Panc1 (cell line): ENCODE measurements around the gene TPBGL. TPM values are rescaled to one million over a fixed set of nuclear protein-coding genes. Genes with fewer than 3 reads are reported as not detected.

Source experiments
- ATAC-seq: fragments of 200-7000 bp; cut with Tn5 transposase; 2 replicates; pipeline ENCODE4 v1.9.1; 2020; ENCODE audit warnings: mild to moderate bottlenecking, moderate library complexity
- BruUV-seq: library from RNA; stranded (reverse); fragments of 400-500 nt; replicated peaks from 2 replicates; lab custom pipeline; 2021; lab: Mats Ljungman, UMichigan
- CTCF ChIA-PET: fragments of 300-600 bp; sonication (Branson Sonifier 250); formaldehyde crosslinking; loops from one replicate; lab custom pipeline; 2022; ENCODE audit warnings: antibody characterized with exemption; lab: Charles Lee
- POLR2A ChIA-PET: fragments of 300-600 bp; sonication (Branson Sonifier 250); formaldehyde crosslinking; loops from one replicate; lab custom pipeline; 2022; ENCODE audit warnings: antibody characterized with exemption; lab: Charles Lee
- DNase-seq: peaks from one replicate; pipeline ENCODE4 v3.0.0-alpha.2; 2010; ENCODE audit warnings: low read depth, low spot score
- H3K27ac ChIP-seq: 2 replicates; pipeline ENCODE4 v1.5.1; 2011; ENCODE audit warnings: mild to moderate bottlenecking, low read length, inconsistent platforms
- H3K27me3 ChIP-seq: fragments of 200-500 bp; sonication (Bioruptor generic); 2 replicates; pipeline ENCODE4 v1.6.0; 2014; ENCODE audit warnings: low read length, inconsistent platforms; ENCODE audit not compliant: control insufficient read depth, insufficient read depth
- H3K36me3 ChIP-seq: fragments of 200-500 bp; sonication (Bioruptor generic); 2 replicates; pipeline ENCODE4 v1.5.1; 2014; ENCODE audit warnings: inconsistent platforms, mild to moderate bottlenecking, low read length, moderate library complexity; ENCODE audit not compliant: control insufficient read depth, insufficient read depth
- H3K4me1 ChIP-seq: 2 replicates; pipeline ENCODE4 v1.5.1; 2011; ENCODE audit warnings: inconsistent platforms, mild to moderate bottlenecking, low read length, moderate library complexity; ENCODE audit not compliant: control insufficient read depth, insufficient read depth
- H3K4me3 ChIP-seq, 2 experiments: 2 replicates each; pipeline ENCODE4 v1.5.1; 2011 to 2012; ENCODE audit warnings: low read depth in 2 of 2, low read length in 2 of 2, mild to moderate bottlenecking in 2 of 2, inconsistent platforms in 1 of 2, moderate library complexity in 1 of 2
- H3K9me3 ChIP-seq: fragments of 200-500 bp; sonication (Bioruptor generic); 2 replicates; pipeline ENCODE4 v1.5.1; 2014; ENCODE audit warnings: low read depth, mild to moderate bottlenecking, inconsistent platforms, low read length, moderate library complexity; ENCODE audit not compliant: control insufficient read depth, insufficient read depth
- POLR2AphosphoS5 ChIP-seq: IDR thresholded peaks from 2 replicates; pipeline ENCODE4 v1.6.1; 2012; ENCODE audit warnings: mild to moderate bottlenecking, low read depth, low read length, moderate library complexity
- SIN3A ChIP-seq: IDR thresholded peaks from 2 replicates; pipeline ENCODE4 v1.6.1; 2012; ENCODE audit warnings: low read depth, mild to moderate bottlenecking, low read length, moderate library complexity, borderline replicate concordance; ENCODE audit not compliant: insufficient read depth
- TCF7L2 ChIP-seq: IDR thresholded peaks from 2 replicates; pipeline ENCODE4 v1.6.1; 2011; ENCODE audit warnings: mild to moderate bottlenecking, low read depth, low read length, inconsistent platforms
- in situ Hi-C: cut with HindIII; loops from 2 replicates; pipeline ENCODE4 v1.10.0; 2016; ENCODE audit warnings: low sequenced_read_pairs, low pct_unique_long_range_greater_than_20kb
- intact Hi-C: fragments of 100-400 bp; cut with micrococcal nuclease; formaldehyde crosslinking; loops from one replicate; pipeline ENCODE4 v1.10.0; 2022; ENCODE audit not compliant: unreplicated experiment
- total RNA-seq: library from RNA; stranded (reverse); gene quantifications from one replicate; pipeline ENCODE4 v1.2.1, GENCODE V29; 2021; ENCODE audit not compliant: unreplicated experiment
- TF ChIP-seq, protein P1 (sequence below), 2 experiments: IDR thresholded peaks; 2 replicates each; pipeline ENCODE4 v1.6.1; 2011 to 2012; ENCODE audit warnings: low read depth in 2 of 2, control low read depth in 1 of 2, low read length in 1 of 2, mild to moderate bottlenecking in 1 of 2, moderate library complexity in 1 of 2; ENCODE audit not compliant: insufficient read depth in 1 of 2
- TF ChIP-seq, protein P2 (sequence below): fragments of 450-650 bp; IDR thresholded peaks from 2 replicates; pipeline ENCODE4 v1.5.1; 2017; ENCODE audit warnings: mild to moderate bottlenecking

TPBGL gene
- total RNA-seq, 1 experiment from 2014 or later, result 0.54 TPM

DNA sequence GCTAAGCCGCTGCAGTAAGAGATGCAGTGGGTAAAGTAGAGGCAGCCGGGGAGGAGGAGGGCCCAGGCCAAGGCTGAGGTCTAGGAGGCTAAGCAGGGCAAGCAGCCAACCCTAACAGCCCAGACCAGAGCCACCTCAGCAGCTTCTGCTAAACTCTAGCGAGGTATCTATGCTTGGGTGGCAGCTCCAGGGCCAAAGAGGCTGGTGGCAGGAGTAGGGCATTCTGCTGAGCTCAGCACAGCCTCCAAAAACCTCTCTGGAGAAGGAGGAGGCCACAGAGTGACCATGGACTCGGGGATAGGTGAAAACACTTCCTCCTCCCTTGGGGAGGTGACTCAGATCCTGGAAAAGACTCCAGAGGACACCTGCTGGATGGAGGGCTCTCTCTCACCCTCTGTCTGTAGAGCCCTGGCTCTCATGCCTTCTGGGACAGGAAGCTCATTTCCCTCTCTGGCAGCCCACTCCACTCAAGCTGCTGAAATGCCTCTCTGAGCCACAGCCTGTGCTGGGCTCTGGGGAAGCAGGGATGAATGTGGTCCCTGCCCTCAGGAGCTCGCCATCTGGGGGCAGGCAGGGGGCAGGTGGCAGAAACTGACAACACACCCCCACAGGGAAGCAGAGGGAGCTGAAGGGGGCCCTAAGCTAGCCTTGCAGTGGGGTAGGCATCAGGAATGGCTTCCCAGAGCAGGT, 16.5 kb upstream of the TPBGL start:
- ChIA-PET CTCF (interaction anchor here (1.0 to 1.4 kb wide), 3 partner anchors 19 to 28 kb away, joined by 4 to 5 read pairs (median 5); no protein-coding TSS in a partner anchor), POLR2A (no interaction called here)
- BruUV-seq, result no TSS peak
- no peaks in the 10 kb centered on the region for H3K4me1 ChIP-seq
- H3K27me3 ChIP-seq, result no peaks in the 10 kb centered on the region
- TF ChIP-seq, protein P1, sequence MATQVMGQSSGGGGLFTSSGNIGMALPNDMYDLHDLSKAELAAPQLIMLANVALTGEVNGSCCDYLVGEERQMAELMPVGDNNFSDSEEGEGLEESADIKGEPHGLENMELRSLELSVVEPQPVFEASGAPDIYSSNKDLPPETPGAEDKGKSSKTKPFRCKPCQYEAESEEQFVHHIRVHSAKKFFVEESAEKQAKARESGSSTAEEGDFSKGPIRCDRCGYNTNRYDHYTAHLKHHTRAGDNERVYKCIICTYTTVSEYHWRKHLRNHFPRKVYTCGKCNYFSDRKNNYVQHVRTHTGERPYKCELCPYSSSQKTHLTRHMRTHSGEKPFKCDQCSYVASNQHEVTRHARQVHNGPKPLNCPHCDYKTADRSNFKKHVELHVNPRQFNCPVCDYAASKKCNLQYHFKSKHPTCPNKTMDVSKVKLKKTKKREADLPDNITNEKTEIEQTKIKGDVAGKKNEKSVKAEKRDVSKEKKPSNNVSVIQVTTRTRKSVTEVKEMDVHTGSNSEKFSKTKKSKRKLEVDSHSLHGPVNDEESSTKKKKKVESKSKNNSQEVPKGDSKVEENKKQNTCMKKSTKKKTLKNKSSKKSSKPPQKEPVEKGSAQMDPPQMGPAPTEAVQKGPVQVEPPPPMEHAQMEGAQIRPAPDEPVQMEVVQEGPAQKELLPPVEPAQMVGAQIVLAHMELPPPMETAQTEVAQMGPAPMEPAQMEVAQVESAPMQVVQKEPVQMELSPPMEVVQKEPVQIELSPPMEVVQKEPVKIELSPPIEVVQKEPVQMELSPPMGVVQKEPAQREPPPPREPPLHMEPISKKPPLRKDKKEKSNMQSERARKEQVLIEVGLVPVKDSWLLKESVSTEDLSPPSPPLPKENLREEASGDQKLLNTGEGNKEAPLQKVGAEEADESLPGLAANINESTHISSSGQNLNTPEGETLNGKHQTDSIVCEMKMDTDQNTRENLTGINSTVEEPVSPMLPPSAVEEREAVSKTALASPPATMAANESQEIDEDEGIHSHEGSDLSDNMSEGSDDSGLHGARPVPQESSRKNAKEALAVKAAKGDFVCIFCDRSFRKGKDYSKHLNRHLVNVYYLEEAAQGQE (IDR thresholded peaks at IDR 0.05; ENCODE audit: insufficient read depth in 1 of 2, low read depth in 2 of 2, low read length in 1 of 2), result no peak
- no peak for TF ChIP-seq POLR2AphosphoS5
- TF ChIP-seq, protein P2, sequence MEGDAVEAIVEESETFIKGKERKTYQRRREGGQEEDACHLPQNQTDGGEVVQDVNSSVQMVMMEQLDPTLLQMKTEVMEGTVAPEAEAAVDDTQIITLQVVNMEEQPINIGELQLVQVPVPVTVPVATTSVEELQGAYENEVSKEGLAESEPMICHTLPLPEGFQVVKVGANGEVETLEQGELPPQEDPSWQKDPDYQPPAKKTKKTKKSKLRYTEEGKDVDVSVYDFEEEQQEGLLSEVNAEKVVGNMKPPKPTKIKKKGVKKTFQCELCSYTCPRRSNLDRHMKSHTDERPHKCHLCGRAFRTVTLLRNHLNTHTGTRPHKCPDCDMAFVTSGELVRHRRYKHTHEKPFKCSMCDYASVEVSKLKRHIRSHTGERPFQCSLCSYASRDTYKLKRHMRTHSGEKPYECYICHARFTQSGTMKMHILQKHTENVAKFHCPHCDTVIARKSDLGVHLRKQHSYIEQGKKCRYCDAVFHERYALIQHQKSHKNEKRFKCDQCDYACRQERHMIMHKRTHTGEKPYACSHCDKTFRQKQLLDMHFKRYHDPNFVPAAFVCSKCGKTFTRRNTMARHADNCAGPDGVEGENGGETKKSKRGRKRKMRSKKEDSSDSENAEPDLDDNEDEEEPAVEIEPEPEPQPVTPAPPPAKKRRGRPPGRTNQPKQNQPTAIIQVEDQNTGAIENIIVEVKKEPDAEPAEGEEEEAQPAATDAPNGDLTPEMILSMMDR, result no peak
- TF ChIP-seq TCF7L2, result no peak
- no peak for TF ChIP-seq SIN3A
- H3K36me3 ChIP-seq, result no peaks in the 10 kb centered on the region
- H3K4me3 ChIP-seq, result no peak overlapping the region
- no peaks in the 10 kb centered on the region for H3K9me3 ChIP-seq
- in situ Hi-C loops, result loop anchor here (25.0 kb wide), 2 partner anchors 112 to 312 kb away; no protein-coding TSS in a partner anchor
- ATAC-seq, result peak; percentile 61
- no peak overlapping the region for H3K27ac ChIP-seq
- intact Hi-C loops, result no loop called here
- no peak for DNase-seq

GRCh38 chr11:75225794-75226193, 14.8 kb upstream of the TPBGL start:
- Histone ChIP-seq H3K4me3 (no peak overlapping the region), H3K4me1 (no peaks in the 10 kb centered on the region), H3K27me3 (no peaks in the 10 kb centered on the region), H3K9me3 (no peaks in the 10 kb centered on the region), H3K27ac (no peak overlapping the region), H3K36me3 (no peaks in the 10 kb centered on the region)
- no peak for ATAC-seq
- TF ChIP-seq POLR2AphosphoS5 (no peak), TCF7L2 (no peak), SIN3A (no peak)
- TF ChIP-seq, protein P2, result no peak
- TF ChIP-seq, protein P1 (IDR thresholded peaks at IDR 0.05; ENCODE audit: insufficient read depth in 1 of 2, low read depth in 2 of 2, low read length in 1 of 2), result no peak
- CTCF ChIA-PET, result interaction anchor here (0.5 to 1.2 kb wide), 2 partner anchors 16 to 58 kb away, joined by 3 to 5 read pairs; no protein-coding TSS in a partner anchor
- POLR2A ChIA-PET, result no interaction called here
- no peak for DNase-seq
- BruUV-seq, result no TSS peak
- intact Hi-C loops, result no loop called here
- in situ Hi-C loops, result loop anchor here (25.0 kb wide), 1 partner anchor 213 kb away; no protein-coding TSS in a partner anchor
